ENCODE results near the gene OR2M2. TPM values are rescaled to one million over a fixed set of nuclear protein-coding genes. Genes with fewer than 3 reads are reported as not detected.

OR2M2 gene, protein sequence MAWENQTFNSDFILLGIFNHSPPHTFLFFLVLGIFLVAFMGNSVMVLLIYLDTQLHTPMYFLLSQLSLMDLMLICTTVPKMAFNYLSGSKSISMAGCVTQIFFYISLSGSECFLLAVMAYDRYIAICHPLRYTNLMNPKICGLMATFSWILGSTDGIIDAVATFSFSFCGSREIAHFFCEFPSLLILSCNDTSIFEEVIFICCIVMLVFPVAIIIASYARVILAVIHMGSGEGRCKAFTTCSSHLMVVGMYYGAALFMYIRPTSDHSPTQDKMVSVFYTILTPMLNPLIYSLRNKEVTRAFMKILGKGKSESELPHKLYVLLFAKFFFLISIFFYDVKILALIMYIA
- total RNA-seq (2022; extraction: Qiagen RNA extraction): not detected in 5 replicates

DNA sequence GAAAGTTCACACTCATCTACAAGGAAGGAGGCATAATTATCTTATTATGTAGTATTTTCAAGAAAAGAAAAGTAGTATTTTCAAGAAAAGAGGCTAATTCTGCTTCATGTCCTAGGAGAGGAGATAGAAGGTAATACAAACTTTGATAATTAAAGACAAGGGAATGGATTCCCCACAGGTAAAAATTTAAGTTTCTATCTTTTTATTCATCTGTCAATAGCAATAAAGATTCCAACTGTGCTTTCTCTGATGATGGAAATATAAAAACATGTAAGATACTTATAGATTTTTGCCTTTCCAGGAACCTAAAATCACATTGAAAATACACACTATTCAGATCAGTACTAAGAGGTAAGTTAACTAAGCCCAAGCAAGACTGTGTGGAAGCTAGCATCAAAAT, at the start of gene OR2M2:
OR2M2 (plus strand) TSS at position 301 of the 400 bp plus-strand sequence. CDS start 5,165 bp downstream, outside the sequence.

DNA sequence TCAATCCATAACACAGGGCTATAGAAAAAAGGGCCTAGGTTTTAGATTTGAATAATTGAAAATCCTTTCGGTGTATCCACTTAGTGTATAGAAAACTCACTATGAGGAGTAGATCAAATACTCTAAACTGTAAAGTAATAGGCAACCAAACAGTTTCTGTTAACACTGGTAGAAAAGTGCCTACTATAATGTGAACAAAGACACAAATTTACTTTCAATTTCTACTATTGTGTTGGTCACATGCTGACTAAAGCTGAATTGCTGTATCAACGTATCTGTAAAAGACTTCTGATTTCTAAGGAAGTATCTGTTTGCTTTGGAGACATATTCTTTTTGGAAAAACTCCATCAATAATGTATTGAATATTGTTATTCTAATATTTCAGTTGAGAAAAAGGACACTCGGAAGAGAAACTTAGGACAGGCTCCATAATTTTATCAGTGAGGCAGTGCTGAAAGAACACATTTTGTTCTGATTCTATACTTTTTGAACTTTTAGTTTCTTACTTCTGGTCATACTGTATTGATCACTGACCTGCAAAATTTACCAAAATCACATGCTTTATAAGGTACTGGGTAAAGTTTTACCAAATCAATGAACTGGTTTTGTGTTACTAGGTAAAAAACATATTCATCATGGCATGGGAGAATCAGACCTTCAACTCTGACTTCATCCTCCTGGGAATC, 30.0 kb upstream of the OR2M2 start, which contains the start of gene OR2M5:
OR2M5 (plus strand) TSS at position 636 of the 686 bp plus-strand sequence; CDS start at position 636, 0 bp downstream.

DNA sequence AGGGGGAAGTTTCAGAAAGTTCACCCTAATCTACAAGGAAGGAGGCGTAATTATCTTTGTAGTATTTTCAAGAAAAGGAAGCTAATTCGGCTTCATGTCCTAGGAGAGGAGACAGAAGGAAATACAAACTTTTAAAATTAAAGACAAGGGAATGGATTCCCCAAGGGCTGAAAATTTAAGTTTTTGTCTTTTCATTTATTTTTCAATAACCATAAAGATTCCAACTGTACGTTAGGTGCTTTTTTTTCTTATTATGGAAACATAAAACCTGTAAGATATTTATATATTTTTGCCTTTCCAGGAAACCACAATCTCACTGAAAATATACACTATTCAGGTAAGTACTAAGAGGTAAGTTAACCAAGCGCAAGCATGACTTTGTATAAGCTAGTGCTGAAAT, 22.3 kb downstream of the OR2M2 start, which contains the start of gene OR2M3:
OR2M3 (plus strand) TSS at position 301 of the 400 bp plus-strand sequence. CDS start 5,803 bp downstream, outside the sequence.

Other genes with a start within 250 kb of the OR2M2 start
- gene OR2AJ1, start 249.9 kb upstream of the OR2M2 start, total RNA-seq (2022; extraction: Qiagen RNA extraction): not detected in 5 replicates
- gene OR2L8, start 226.0 kb upstream of the OR2M2 start, total RNA-seq (2022; extraction: Qiagen RNA extraction): not detected in 5 replicates
- not detected in 5 replicates for gene OR2AK2, start 209.6 kb upstream of the OR2M2 start, total RNA-seq (2022; extraction: Qiagen RNA extraction)
- not detected in 5 replicates for gene OR2L5, start 161.2 kb upstream of the OR2M2 start, total RNA-seq (2022; extraction: Qiagen RNA extraction)
- not detected in 5 replicates for gene OR2L2, start 144.8 kb upstream of the OR2M2 start, total RNA-seq (2022; extraction: Qiagen RNA extraction)
- gene OR2L3, start 128.0 kb upstream of the OR2M2 start, total RNA-seq (2022; extraction: Qiagen RNA extraction): not detected in 5 replicates
- gene OR2L13, start 79.6 kb upstream of the OR2M2 start, total RNA-seq (2022; extraction: Qiagen RNA extraction): not detected in 5 replicates
- not detected in 5 replicates for gene OR2M5, start 29.7 kb upstream of the OR2M2 start, total RNA-seq (2022; extraction: Qiagen RNA extraction)
- gene OR2M3, start 22.4 kb downstream of the OR2M2 start, total RNA-seq (2022; extraction: Qiagen RNA extraction): not detected in 5 replicates
- not detected in 5 replicates for gene OR2M4, start 56.6 kb downstream of the OR2M2 start, total RNA-seq (2022; extraction: Qiagen RNA extraction)
- gene OR2T33, start 103.2 kb downstream of the OR2M2 start, total RNA-seq (2022; extraction: Qiagen RNA extraction): not detected in 5 replicates
- not detected in 5 replicates for gene OR2T12, start 128.6 kb downstream of the OR2M2 start, total RNA-seq (2022; extraction: Qiagen RNA extraction)
- not detected in 5 replicates for gene OR2M7, start 149.7 kb downstream of the OR2M2 start, total RNA-seq (2022; extraction: Qiagen RNA extraction)
- gene OR14C36, start 174.0 kb downstream of the OR2M2 start, total RNA-seq (2022; extraction: Qiagen RNA extraction): not detected in 5 replicates
- not detected in 5 replicates for gene OR2T4, start 186.8 kb downstream of the OR2M2 start, total RNA-seq (2022; extraction: Qiagen RNA extraction)
- gene OR2T6, start 200.9 kb downstream of the OR2M2 start, total RNA-seq (2022; extraction: Qiagen RNA extraction): not detected in 5 replicates
- not detected in 5 replicates for gene OR2T1, start 228.2 kb downstream of the OR2M2 start, total RNA-seq (2022; extraction: Qiagen RNA extraction)